ENCODE measurements around the gene PPP6R3. TPM values are rescaled to one million over a fixed set of nuclear protein-coding genes. Genes with fewer than 3 reads are reported as not detected.

Gene PPP6R3
- total RNA-seq, 1 experiment from 2014 or later: 153 TPM

DNA sequence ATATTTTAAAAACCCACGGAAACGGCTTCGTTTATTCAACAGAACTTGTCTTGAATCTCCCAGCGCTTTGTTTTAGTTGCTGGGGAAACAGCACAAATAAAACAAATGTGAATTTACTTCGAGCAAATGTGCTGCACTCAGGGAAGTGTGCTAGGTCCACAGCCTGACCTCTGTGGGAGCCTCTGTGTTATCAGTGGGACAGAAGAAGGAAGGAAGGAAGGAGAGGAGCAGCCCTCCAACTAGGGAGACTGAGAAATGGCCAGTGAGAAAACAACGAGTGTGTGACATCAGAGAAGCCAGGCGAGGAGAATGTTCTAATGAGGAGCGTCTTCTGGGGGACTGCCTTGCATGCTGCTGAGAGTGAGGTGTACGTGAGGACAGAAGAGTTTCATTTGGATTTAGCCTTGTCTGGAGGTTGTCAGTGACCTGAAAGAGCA lies 42.7 kb downstream of the PPP6R3 start:
- ChIA-PET CTCF (no interaction called here), POLR2A (ENCODE audit: low non-redundant PET) (no interaction called here)
- no peak for TF ChIP-seq EZH2 (IDR thresholded peaks at IDR 0.05; ENCODE audit: borderline replicate concordance, low read depth, low read length, poor library complexity, severe bottlenecking)
- TF ChIP-seq, protein P1, sequence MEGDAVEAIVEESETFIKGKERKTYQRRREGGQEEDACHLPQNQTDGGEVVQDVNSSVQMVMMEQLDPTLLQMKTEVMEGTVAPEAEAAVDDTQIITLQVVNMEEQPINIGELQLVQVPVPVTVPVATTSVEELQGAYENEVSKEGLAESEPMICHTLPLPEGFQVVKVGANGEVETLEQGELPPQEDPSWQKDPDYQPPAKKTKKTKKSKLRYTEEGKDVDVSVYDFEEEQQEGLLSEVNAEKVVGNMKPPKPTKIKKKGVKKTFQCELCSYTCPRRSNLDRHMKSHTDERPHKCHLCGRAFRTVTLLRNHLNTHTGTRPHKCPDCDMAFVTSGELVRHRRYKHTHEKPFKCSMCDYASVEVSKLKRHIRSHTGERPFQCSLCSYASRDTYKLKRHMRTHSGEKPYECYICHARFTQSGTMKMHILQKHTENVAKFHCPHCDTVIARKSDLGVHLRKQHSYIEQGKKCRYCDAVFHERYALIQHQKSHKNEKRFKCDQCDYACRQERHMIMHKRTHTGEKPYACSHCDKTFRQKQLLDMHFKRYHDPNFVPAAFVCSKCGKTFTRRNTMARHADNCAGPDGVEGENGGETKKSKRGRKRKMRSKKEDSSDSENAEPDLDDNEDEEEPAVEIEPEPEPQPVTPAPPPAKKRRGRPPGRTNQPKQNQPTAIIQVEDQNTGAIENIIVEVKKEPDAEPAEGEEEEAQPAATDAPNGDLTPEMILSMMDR (conservative IDR thresholded peaks at IDR 0.05; ENCODE audit: low read depth, low read length): no peak
- Histone ChIP-seq H3K4me3 (ENCODE audit: low read depth, low read length, poor library complexity, severe bottlenecking) (no peak overlapping the region), H3K4me1 (ENCODE audit: insufficient read depth, low read length, poor library complexity, severe bottlenecking) (peaks cover 26% of the 10 kb centered on the region), H3K36me3 (ENCODE audit: insufficient read depth, low read length, poor library complexity, severe bottlenecking) (no peaks in the 10 kb centered on the region), H3K27ac (ENCODE audit: low read depth, low read length, poor library complexity, severe bottlenecking) (no peak overlapping the region), H3K9me3 (ENCODE audit: low read depth, low read length, poor library complexity, severe bottlenecking) (no peaks in the 10 kb centered on the region), H3K27me3 (replicated peaks; ENCODE audit: insufficient read depth, low read depth, low read length, poor library complexity) (no peaks in the 10 kb centered on the region)
- DNase-seq (ENCODE audit: low spot score): no peak
- intact Hi-C loops (cut with micrococcal nuclease; ENCODE audit: unreplicated experiment): no loop called here
- BruUV-seq (replicated peaks): no TSS peak

DNA sequence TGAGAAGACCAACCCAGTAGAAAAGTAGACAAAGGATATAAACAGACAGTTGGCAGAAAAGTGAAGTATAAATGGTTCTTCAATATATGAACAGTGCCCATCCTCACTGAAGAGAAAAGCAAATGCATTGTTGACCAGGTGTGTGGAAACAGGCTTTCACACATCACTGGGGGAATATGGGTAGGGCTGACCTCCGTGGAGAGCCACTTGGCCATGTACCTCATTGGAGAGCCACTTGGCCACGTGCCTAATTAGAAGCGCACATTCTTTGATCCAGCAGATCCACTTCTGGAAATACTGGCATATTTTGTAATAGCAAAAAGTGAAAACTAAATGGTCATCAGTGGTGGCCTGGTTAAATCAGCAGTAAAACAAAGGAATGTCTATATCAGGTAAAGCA lies 43.2 kb downstream of the PPP6R3 start:
- intact Hi-C loops (cut with micrococcal nuclease; ENCODE audit: unreplicated experiment): no loop called here
- Histone ChIP-seq H3K4me1 (ENCODE audit: insufficient read depth, low read length, poor library complexity, severe bottlenecking) (peaks cover 21% of the 10 kb centered on the region), H3K4me3 (ENCODE audit: low read depth, low read length, poor library complexity, severe bottlenecking) (no peak overlapping the region), H3K27me3 (replicated peaks; ENCODE audit: insufficient read depth, low read depth, low read length, poor library complexity) (no peaks in the 10 kb centered on the region), H3K27ac (ENCODE audit: low read depth, low read length, poor library complexity, severe bottlenecking) (no peak overlapping the region), H3K9me3 (ENCODE audit: low read depth, low read length, poor library complexity, severe bottlenecking) (no peaks in the 10 kb centered on the region), H3K36me3 (ENCODE audit: insufficient read depth, low read length, poor library complexity, severe bottlenecking) (no peaks in the 10 kb centered on the region)
- no TSS peak for BruUV-seq (replicated peaks)
- no peak for DNase-seq (ENCODE audit: low spot score)
- POLR2A ChIA-PET (ENCODE audit: low non-redundant PET): no interaction called here
- TF ChIP-seq, protein P1 (conservative IDR thresholded peaks at IDR 0.05; ENCODE audit: low read depth, low read length): no peak
- TF ChIP-seq EZH2 (IDR thresholded peaks at IDR 0.05; ENCODE audit: borderline replicate concordance, low read depth, low read length, poor library complexity, severe bottlenecking): no peak
- CTCF ChIA-PET: no interaction called here

DNA sequence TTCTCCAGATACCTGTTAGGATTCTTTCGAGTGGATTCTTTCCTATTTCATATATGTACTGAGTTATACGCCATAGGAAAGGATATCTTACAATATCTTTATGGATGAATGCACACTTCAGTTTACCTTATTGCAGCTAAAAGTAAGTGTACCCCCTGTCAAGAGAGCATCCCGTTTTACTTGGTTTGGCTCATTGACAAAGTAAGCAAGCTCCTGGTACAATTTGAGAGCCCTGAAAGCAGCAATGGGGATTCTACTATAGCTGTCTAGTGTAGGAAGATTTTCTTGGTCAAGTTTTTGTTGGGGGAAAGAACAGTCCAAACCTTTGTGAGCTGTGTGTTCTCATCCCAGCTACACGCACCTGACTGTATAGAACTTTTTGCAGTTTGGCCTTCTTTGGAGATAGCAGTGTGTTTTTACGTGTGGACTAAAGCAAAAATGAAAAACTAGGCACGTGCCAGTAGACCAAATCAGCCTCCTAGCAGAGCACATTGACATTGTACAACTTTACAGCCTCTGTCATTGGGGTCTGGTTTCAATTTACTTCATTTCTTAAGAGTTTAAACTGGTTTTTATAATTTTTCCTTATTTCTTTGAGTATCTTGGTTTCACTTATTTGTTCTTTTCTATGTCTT lies 44.0 kb downstream of the PPP6R3 start:
- intact Hi-C loops (cut with micrococcal nuclease; ENCODE audit: unreplicated experiment): no loop called here
- Histone ChIP-seq H3K9me3 (ENCODE audit: low read depth, low read length, poor library complexity, severe bottlenecking) (no peaks in the 10 kb centered on the region), H3K27ac (ENCODE audit: low read depth, low read length, poor library complexity, severe bottlenecking) (peak overlapping the region; percentile 8), H3K4me3 (ENCODE audit: low read depth, low read length, poor library complexity, severe bottlenecking) (no peak overlapping the region), H3K36me3 (ENCODE audit: insufficient read depth, low read length, poor library complexity, severe bottlenecking) (no peaks in the 10 kb centered on the region), H3K27me3 (replicated peaks; ENCODE audit: insufficient read depth, low read depth, low read length, poor library complexity) (no peaks in the 10 kb centered on the region), H3K4me1 (ENCODE audit: insufficient read depth, low read length, poor library complexity, severe bottlenecking) (peaks cover 15% of the 10 kb centered on the region)
- ChIA-PET CTCF (no interaction called here), POLR2A (ENCODE audit: low non-redundant PET) (no interaction called here)
- no TSS peak for BruUV-seq (replicated peaks)
- TF ChIP-seq EZH2 (IDR thresholded peaks at IDR 0.05; ENCODE audit: borderline replicate concordance, low read depth, low read length, poor library complexity, severe bottlenecking): no peak
- TF ChIP-seq, protein P1 (conservative IDR thresholded peaks at IDR 0.05; ENCODE audit: low read depth, low read length): no peak
- no peak for DNase-seq (ENCODE audit: low spot score)
